Neural progenitor cell (in vitro differentiated cells): ENCODE measurements around the gene KRTAP10-3. TPM values are rescaled to one million over a fixed set of nuclear protein-coding genes. Genes with fewer than 3 reads are reported as not detected.

Experiments used
- DNase-seq: peaks from one replicate; pipeline ENCODE4 v3.0.0-alpha.2; 2016; ENCODE audit warnings: low spot score
- H2AFZ ChIP-seq: fragments of 200-600 bp; sonication (generic); replicated peaks from 2 replicates; pipeline ENCODE4 v1.6.1; 2016; ENCODE audit warnings: antibody characterized with exemption
- H3F3A ChIP-seq: fragments of 200-600 bp; sonication (generic); 2 replicates; pipeline ENCODE4 v1.6.1; 2016; ENCODE audit warnings: antibody characterized with exemption, low read depth
- H3K27ac ChIP-seq: fragments of 200-600 bp; sonication (generic); 2 replicates; pipeline ENCODE4 v1.5.1; 2016; ENCODE audit warnings: mild to moderate bottlenecking
- H3K27me3 ChIP-seq: fragments of 200-600 bp; sonication (generic); 2 replicates; pipeline ENCODE4 v1.6.1; 2016; ENCODE audit warnings: mild to moderate bottlenecking, moderate library complexity
- H3K36me3 ChIP-seq: fragments of 200-600 bp; sonication (generic); 2 replicates; pipeline ENCODE4 v1.5.1; 2016
- H3K4me1 ChIP-seq: fragments of 200-600 bp; sonication (generic); 2 replicates; pipeline ENCODE4 v1.6.1; 2016; ENCODE audit warnings: mixed run types
- H3K4me2 ChIP-seq: fragments of 200-600 bp; sonication (generic); 2 replicates; pipeline ENCODE4 v1.6.1; 2016
- H3K4me3 ChIP-seq: fragments of 200-600 bp; sonication (generic); 2 replicates; pipeline ENCODE4 v1.5.1; 2016
- H3K79me2 ChIP-seq: fragments of 200-600 bp; sonication (generic); 2 replicates; pipeline ENCODE4 v1.6.1; 2016; ENCODE audit warnings: low read depth
- H3K9ac ChIP-seq: fragments of 200-600 bp; sonication (generic); 2 replicates; pipeline ENCODE4 v1.6.1; 2016
- H3K9me3 ChIP-seq: fragments of 200-600 bp; sonication (generic); 2 replicates; pipeline ENCODE4 v1.5.1; 2016; ENCODE audit warnings: low read depth
- H4K20me1 ChIP-seq: fragments of 200-600 bp; sonication (generic); 2 replicates; pipeline ENCODE4 v1.6.1; 2016; ENCODE audit warnings: low read depth
- H3K27ac Mint-ChIP-seq: 3 replicates; pipeline ENCODE4 v1.8.0; 2021; ENCODE audit warnings: mixed read lengths
- H3K27me3 Mint-ChIP-seq: 2 replicates; pipeline ENCODE4 v1.8.0; 2022; ENCODE audit warnings: low read depth, mild to moderate bottlenecking, inconsistent platforms, moderate library complexity, mixed read lengths; ENCODE audit not compliant: insufficient read depth
- H3K36me3 Mint-ChIP-seq: 3 replicates; pipeline ENCODE4 v1.8.0; 2021; ENCODE audit warnings: mixed read lengths
- H3K4me1 Mint-ChIP-seq: 3 replicates; pipeline ENCODE4 v1.8.0; 2021; ENCODE audit warnings: mixed read lengths
- H3K4me3 Mint-ChIP-seq: 3 replicates; pipeline ENCODE4 v1.8.0; 2021; ENCODE audit warnings: mild to moderate bottlenecking, moderate library complexity, mixed read lengths
- H3K9me3 Mint-ChIP-seq: 3 replicates; pipeline ENCODE4 v1.8.0; 2020; ENCODE audit warnings: mixed read lengths
- EZH2 ChIP-seq: fragments of 200-600 bp; sonication (generic); IDR thresholded peaks from 2 replicates; pipeline ENCODE4 v1.6.1; 2017; ENCODE audit warnings: antibody characterized with exemption, mild to moderate bottlenecking, moderate library complexity
- EZH2phosphoT487 ChIP-seq: fragments of 200-600 bp; sonication (generic); IDR thresholded peaks from 2 replicates; pipeline ENCODE4 v1.6.1; 2017; ENCODE audit warnings: antibody characterized with exemption
- total RNA-seq: library from RNA; depleted of rRNA; stranded (reverse); fragments of >200 nt; gene quantifications from 2 replicates; pipeline ENCODE4 v1.2.3, GENCODE V29; 2015; ENCODE audit warnings: low replicate concordance
- TF ChIP-seq, protein P1 (sequence below): fragments of 200-600 bp; sonication (generic); IDR thresholded peaks from 2 replicates; pipeline ENCODE4 v1.5.1; 2017; ENCODE audit warnings: antibody characterized with exemption, mild to moderate bottlenecking

KRTAP10-3 gene
- total RNA-seq, 1 donor from 2014 or later: not detected

- no peaks in the 10 kb centered on the region for H3F3A ChIP-seq
- TF ChIP-seq, protein P1, sequence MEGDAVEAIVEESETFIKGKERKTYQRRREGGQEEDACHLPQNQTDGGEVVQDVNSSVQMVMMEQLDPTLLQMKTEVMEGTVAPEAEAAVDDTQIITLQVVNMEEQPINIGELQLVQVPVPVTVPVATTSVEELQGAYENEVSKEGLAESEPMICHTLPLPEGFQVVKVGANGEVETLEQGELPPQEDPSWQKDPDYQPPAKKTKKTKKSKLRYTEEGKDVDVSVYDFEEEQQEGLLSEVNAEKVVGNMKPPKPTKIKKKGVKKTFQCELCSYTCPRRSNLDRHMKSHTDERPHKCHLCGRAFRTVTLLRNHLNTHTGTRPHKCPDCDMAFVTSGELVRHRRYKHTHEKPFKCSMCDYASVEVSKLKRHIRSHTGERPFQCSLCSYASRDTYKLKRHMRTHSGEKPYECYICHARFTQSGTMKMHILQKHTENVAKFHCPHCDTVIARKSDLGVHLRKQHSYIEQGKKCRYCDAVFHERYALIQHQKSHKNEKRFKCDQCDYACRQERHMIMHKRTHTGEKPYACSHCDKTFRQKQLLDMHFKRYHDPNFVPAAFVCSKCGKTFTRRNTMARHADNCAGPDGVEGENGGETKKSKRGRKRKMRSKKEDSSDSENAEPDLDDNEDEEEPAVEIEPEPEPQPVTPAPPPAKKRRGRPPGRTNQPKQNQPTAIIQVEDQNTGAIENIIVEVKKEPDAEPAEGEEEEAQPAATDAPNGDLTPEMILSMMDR: no peak
- TF ChIP-seq EZH2phosphoT487 (no peak), EZH2 (no peak)
- no peak overlapping the region for H3K27ac ChIP-seq
- H3K4me1 ChIP-seq: no peaks in the 10 kb centered on the region
- H3K79me2 ChIP-seq: no peaks in the 10 kb centered on the region
- H3K27me3 ChIP-seq: no peaks in the 10 kb centered on the region
- no peaks in the 10 kb centered on the region for H3K36me3 Mint-ChIP-seq
- H3K27ac Mint-ChIP-seq: no peak overlapping the region
- no peak overlapping the region for H2AFZ ChIP-seq
- no peaks in the 10 kb centered on the region for H3K36me3 ChIP-seq
- H3K9ac ChIP-seq: no peak overlapping the region
- H3K4me2 ChIP-seq: no peak overlapping the region
- no peak overlapping the region for H3K4me3 Mint-ChIP-seq
- no peak overlapping the region for H3K4me3 ChIP-seq
- no peaks in the 10 kb centered on the region for H3K9me3 ChIP-seq
- no peaks in the 10 kb centered on the region for H4K20me1 ChIP-seq
- H3K4me1 Mint-ChIP-seq: peaks cover 2% of the 10 kb centered on the region
- H3K27me3 Mint-ChIP-seq: peaks cover 6% of the 10 kb centered on the region
- DNase-seq: no peak
- peaks cover 17% of the 10 kb centered on the region for H3K9me3 Mint-ChIP-seq
These were observed 11.4 kb upstream of the KRTAP10-3 start for GRCh38 chr21:44569861-44570517.

GRCh38 chr21:44568667-44569556 lies 10.3 kb upstream of the KRTAP10-3 start:
- no peaks in the 10 kb centered on the region for H3K36me3 Mint-ChIP-seq

DNA sequence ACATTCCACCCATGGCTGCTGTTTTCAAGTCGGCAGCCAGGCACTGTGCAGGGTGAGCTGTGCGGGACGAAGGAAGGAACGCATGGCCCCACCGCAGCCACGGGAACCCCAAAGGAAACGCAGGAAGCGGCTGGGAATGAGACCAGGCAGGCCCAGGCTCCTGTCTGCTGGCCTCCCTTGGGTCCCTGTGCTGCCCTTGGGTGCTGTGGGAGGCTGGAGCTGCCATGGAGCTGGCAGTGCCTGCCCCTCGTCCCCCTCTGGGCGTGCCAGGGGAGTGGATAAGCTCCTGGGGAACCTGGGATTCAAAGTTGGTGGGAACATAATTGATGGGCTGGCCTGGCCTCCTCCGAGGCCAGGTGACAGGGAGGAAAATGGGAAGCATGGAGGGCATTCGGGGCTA lies 9.7 kb upstream of the KRTAP10-3 start:
- peaks cover 6% of the 10 kb centered on the region for H3K27me3 Mint-ChIP-seq
- H3K4me3 ChIP-seq: no peak overlapping the region
- H3K79me2 ChIP-seq: no peaks in the 10 kb centered on the region

More at GRCh38 chr21:44568667-44569556, 10.3 kb upstream of the KRTAP10-3 start:
- Histone ChIP-seq H3K27ac (no peak overlapping the region), H4K20me1 (no peaks in the 10 kb centered on the region), H3K36me3 (no peaks in the 10 kb centered on the region), H3K9me3 (no peaks in the 10 kb centered on the region), H3K9ac (no peak overlapping the region), H3K27me3 (no peaks in the 10 kb centered on the region), H3K4me1 (no peaks in the 10 kb centered on the region), H3K79me2 (no peaks in the 10 kb centered on the region), H3K4me2 (no peak overlapping the region), H3F3A (no peaks in the 10 kb centered on the region), H2AFZ (peak overlapping the region; percentile 26), H3K4me3 (no peak overlapping the region)
- H3K9me3 Mint-ChIP-seq: peaks cover 17% of the 10 kb centered on the region
- H3K4me3 Mint-ChIP-seq: no peak overlapping the region
- H3K27ac Mint-ChIP-seq: no peak overlapping the region
- TF ChIP-seq EZH2 (no peak), EZH2phosphoT487 (no peak)
- TF ChIP-seq, protein P1: no peak
- DNase-seq: no peak
- peaks cover 6% of the 10 kb centered on the region for H3K27me3 Mint-ChIP-seq
- no peaks in the 10 kb centered on the region for H3K4me1 Mint-ChIP-seq

More for the DNA sequence above, 9.7 kb upstream of the KRTAP10-3 start:
- H3K4me1 ChIP-seq: no peaks in the 10 kb centered on the region
- Mint-ChIP-seq H3K36me3 (no peaks in the 10 kb centered on the region), H3K4me1 (no peaks in the 10 kb centered on the region), H3K9me3 (peaks cover 17% of the 10 kb centered on the region), H3K27ac (no peak overlapping the region), H3K4me3 (no peak overlapping the region)
- H3K9ac ChIP-seq: no peak overlapping the region
- no peaks in the 10 kb centered on the region for H3K36me3 ChIP-seq
- no peak for DNase-seq
- no peaks in the 10 kb centered on the region for H3K27me3 ChIP-seq
- H2AFZ ChIP-seq: no peak overlapping the region
- H4K20me1 ChIP-seq: no peaks in the 10 kb centered on the region
- no peak overlapping the region for H3K27ac ChIP-seq
- H3K9me3 ChIP-seq: no peaks in the 10 kb centered on the region
- no peak overlapping the region for H3K4me2 ChIP-seq
- no peak for TF ChIP-seq EZH2phosphoT487
- no peak for TF ChIP-seq EZH2
- TF ChIP-seq, protein P1: no peak
- no peaks in the 10 kb centered on the region for H3F3A ChIP-seq
